CD4-positive, alpha-beta memory T cell (primary cell): Measurements from ENCODE around the gene CNN3. TPM values are rescaled to one million over a fixed set of nuclear protein-coding genes. Genes with fewer than 3 reads are reported as not detected.

Source experiments
- CTCF ChIA-PET: fragments of 350-600 bp; sonication (Branson Sonifier 250); formaldehyde crosslinking; loops from one replicate; lab custom pipeline; 2021; ENCODE audit warnings: inconsistent platforms; ENCODE audit not compliant: partially characterized antibody; lab: Charles Lee
- POLR2A ChIA-PET: fragments of 350-600 bp; sonication (Branson Sonifier 250); formaldehyde crosslinking; loops from one replicate; lab custom pipeline; 2021; ENCODE audit not compliant: partially characterized antibody; lab: Charles Lee
- DNase-seq, 5 donors: peaks; one replicate each; pipeline versions ENCODE4 v3.0.0 to v3.0.0-alpha.2; 2020 to 2022; ENCODE audit warnings: mixed read lengths in 1 of 5
- H3K27ac ChIP-seq: one replicate; pipeline ENCODE4 v1.7.0; 2013; ENCODE audit warnings: low read depth, low read length
- H3K27me3 ChIP-seq: 2 replicates; pipeline ENCODE4 v1.7.0; 2013; ENCODE audit warnings: mild to moderate bottlenecking, low read length, moderate library complexity; ENCODE audit not compliant: insufficient read depth
- H3K36me3 ChIP-seq: 2 replicates; pipeline ENCODE4 v1.7.0; 2013; ENCODE audit warnings: mild to moderate bottlenecking, low read length, moderate library complexity; ENCODE audit not compliant: insufficient read depth
- H3K4me1 ChIP-seq: 2 replicates; pipeline ENCODE4 v1.7.0; 2013; ENCODE audit warnings: mild to moderate bottlenecking, low read length, moderate library complexity; ENCODE audit not compliant: insufficient read depth
- H3K4me3 ChIP-seq, 2 donors: one replicate each; pipeline ENCODE4 v1.7.0; 2013; ENCODE audit warnings: low read length in 2 of 2, mild to moderate bottlenecking in 1 of 2
- H3K9me3 ChIP-seq, 2 donors: one replicate each; pipeline ENCODE4 v1.7.0; 2013; ENCODE audit warnings: low read length in 2 of 2, control low read depth in 1 of 2; ENCODE audit not compliant: control insufficient read depth in 1 of 2
- H3K27ac Mint-ChIP-seq, 7 donors: one replicate each; pipeline ENCODE4 v1.8.0; 2020 to 2021; ENCODE audit warnings: mixed read lengths in 7 of 7, mild to moderate bottlenecking in 6 of 7, inconsistent platforms in 3 of 7, moderate library complexity in 3 of 7
- H3K27me3 Mint-ChIP-seq, 2 donors: one replicate each; pipeline ENCODE4 v1.8.0; 2020 to 2021; ENCODE audit warnings: mixed read lengths in 2 of 2
- H3K36me3 Mint-ChIP-seq, 2 donors: one replicate each; pipeline ENCODE4 v1.8.0; 2020 to 2021; ENCODE audit warnings: mixed read lengths in 2 of 2, inconsistent platforms in 1 of 2, mild to moderate bottlenecking in 1 of 2
- H3K4me1 Mint-ChIP-seq, 4 donors: one replicate each; pipeline ENCODE4 v1.8.0; 2020 to 2021; ENCODE audit warnings: mixed read lengths in 4 of 4, mild to moderate bottlenecking in 1 of 4
- H3K4me3 Mint-ChIP-seq, 8 donors: one replicate each; pipeline ENCODE4 v1.8.0; 2020 to 2021; ENCODE audit warnings: mixed read lengths in 8 of 8, mild to moderate bottlenecking in 7 of 8, moderate library complexity in 6 of 8, inconsistent platforms in 3 of 8
- H3K9me3 Mint-ChIP-seq, 8 donors: one replicate each; pipeline ENCODE4 v1.8.0; 2020 to 2021; ENCODE audit warnings: mixed read lengths in 8 of 8, mild to moderate bottlenecking in 5 of 8, inconsistent platforms in 3 of 8, moderate library complexity in 1 of 8
- intact Hi-C: fragments of 100-400 bp; cut with micrococcal nuclease; formaldehyde crosslinking; loops from one replicate; pipeline ENCODE4 v1.15.1; 2023
- polyA plus RNA-seq, 2 donors: library from polyadenylated mRNA; unstranded; fragments of 300-500 nt; fragmentation: Illumina TruSeq; gene quantifications; one replicate each; pipeline ENCODE4 v1.2.3, GENCODE V29; 2021
- total RNA-seq, 2 experiments: library from RNA; stranded (reverse); gene quantifications; one replicate each; pipeline ENCODE4 v1.2.3, GENCODE V29; 2021

The CNN3 gene
- total and polyA plus RNA-seq, 4 experiments from 2014 or later: 1.9 to 3.2 (median 2.4) TPM

DNA sequence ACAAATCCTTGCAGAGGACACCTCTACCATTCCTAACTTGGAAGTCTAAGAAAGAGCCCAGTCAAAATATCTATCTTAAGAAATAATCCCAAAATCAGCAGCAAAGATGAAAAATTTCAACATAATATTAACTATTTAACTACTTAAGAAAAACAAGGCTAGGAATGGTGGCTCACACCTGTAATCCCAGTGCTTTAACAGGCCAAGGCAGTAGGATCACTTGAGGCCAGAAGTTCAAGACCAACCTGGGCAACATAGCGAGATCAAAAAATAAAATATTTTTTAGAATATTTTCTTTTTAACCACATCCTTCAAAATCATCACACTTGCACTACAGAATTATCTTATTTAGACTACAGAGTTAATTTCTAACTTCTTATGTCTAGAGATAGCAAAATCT is 4.9 kb downstream of the CNN3 start:
- H3K9me3 Mint-ChIP-seq: no peaks in the 10 kb centered on the region
- ChIA-PET CTCF (no interaction called here), POLR2A (no interaction called here)
- H3K27me3 Mint-ChIP-seq: peaks cover 19 to 27% of the 10 kb centered on the region in 2 donors
- Histone ChIP-seq H3K36me3 (no peaks in the 10 kb centered on the region), H3K9me3 (no peaks in the 10 kb centered on the region), H3K4me3 (no peak overlapping the region), H3K27ac (no peak overlapping the region), H3K4me1 (peaks cover 7% of the 10 kb centered on the region), H3K27me3 (peaks cover 17% of the 10 kb centered on the region)
- DNase-seq: no peak
- H3K36me3 Mint-ChIP-seq: no peaks in the 10 kb centered on the region
- no peak overlapping the region for H3K27ac Mint-ChIP-seq
- H3K4me3 Mint-ChIP-seq: no peak overlapping the region
- peaks cover 7 to 16% (median 11%) of the 10 kb centered on the region in 4 donors for H3K4me1 Mint-ChIP-seq
- intact Hi-C loops: loop anchor here (10.0 kb wide), 1 partner anchor 63 kb away; no protein-coding TSS in a partner anchor

DNA sequence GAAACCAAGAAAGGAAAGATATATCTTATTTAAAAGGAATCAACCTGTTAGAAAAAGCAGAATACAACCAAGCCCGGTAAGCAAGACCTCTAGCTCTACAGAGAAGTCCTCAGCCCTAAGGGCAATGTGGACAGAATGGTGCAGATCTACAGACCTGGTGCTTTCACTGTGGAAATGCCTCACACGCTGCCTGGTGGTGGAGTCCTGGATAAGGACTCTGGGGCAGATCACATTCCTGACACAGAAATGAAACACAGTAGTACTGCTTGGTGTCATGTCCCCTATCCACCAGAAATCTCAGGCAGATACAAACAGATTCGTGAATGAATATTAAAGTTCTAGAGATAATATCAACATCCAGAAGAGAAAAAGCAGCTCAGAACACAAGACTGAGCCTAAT is 6.8 kb downstream of the CNN3 start:
- no peak for DNase-seq
- H3K36me3 ChIP-seq: no peaks in the 10 kb centered on the region
- intact Hi-C loops: loop anchor here (10.0 kb wide), 1 partner anchor 65 kb away; no protein-coding TSS in a partner anchor
- no peak overlapping the region for H3K4me3 ChIP-seq
- peaks cover 16 to 21% of the 10 kb centered on the region in 2 donors for H3K27me3 Mint-ChIP-seq
- POLR2A ChIA-PET: no interaction called here
- peaks cover 10% of the 10 kb centered on the region for H3K27me3 ChIP-seq
- H3K9me3 ChIP-seq: no peaks in the 10 kb centered on the region
- CTCF ChIA-PET: no interaction called here
- H3K4me1 ChIP-seq: no peaks in the 10 kb centered on the region
- no peak overlapping the region for H3K27ac Mint-ChIP-seq
- H3K36me3 Mint-ChIP-seq: no peaks in the 10 kb centered on the region
- H3K9me3 Mint-ChIP-seq: no peaks in the 10 kb centered on the region
- H3K4me1 Mint-ChIP-seq: peaks cover 2 to 5% (median 2%) of the 10 kb centered on the region in 4 donors
- H3K27ac ChIP-seq: no peak overlapping the region
- no peak overlapping the region for H3K4me3 Mint-ChIP-seq

DNA sequence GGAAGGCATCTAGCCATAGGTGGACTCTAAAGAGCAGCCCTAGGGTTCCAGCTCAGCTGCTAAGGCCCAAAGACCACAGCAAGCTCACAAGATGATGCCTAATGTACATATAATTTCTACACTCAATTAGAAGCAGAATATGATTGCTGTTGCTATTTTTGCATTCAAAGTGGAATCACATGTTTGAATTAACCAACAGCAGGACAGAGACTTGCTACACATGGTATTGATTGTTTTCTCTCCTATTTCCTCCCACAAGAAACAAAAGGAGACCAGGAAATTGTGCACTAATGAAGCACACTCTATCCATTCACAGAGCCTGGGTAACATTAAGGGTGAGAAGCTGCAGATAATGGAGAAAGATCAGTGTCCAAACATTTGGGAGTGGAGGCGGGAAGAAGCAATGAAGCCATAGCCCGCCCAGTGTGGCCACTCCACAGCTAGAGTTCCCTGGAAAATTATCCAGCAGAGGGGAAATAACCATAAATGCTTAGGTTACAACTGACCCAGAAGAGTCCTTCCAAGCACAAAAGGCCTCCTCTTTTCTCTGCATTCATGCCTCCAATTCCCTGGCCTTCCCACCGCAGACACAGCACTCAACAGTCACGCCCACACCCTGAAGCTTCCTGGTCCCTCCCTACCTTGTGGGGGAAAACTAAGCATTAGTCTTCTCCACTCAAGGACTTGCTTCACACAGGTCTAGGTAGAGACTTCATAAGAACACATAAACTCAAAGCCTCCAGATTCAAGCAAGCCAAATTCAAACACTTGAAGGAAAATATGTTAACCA is 7.5 kb downstream of the CNN3 start:
- H3K4me3 ChIP-seq: no peak overlapping the region
- H3K4me1 Mint-ChIP-seq: no peaks in the 10 kb centered on the region
- H3K27ac Mint-ChIP-seq: no peak overlapping the region
- H3K9me3 ChIP-seq: no peaks in the 10 kb centered on the region
- intact Hi-C loops: loop anchor here (10.0 kb wide), 1 partner anchor 65 kb away; no protein-coding TSS in a partner anchor
- ChIA-PET CTCF (no interaction called here), POLR2A (interaction anchor here (1.1 kb wide), 1 partner anchor 8 kb away, joined by 3 read pairs; no protein-coding TSS in a partner anchor)
- H3K36me3 Mint-ChIP-seq: no peaks in the 10 kb centered on the region
- peaks cover 11 to 15% of the 10 kb centered on the region in 2 donors for H3K27me3 Mint-ChIP-seq
- no peaks in the 10 kb centered on the region for H3K9me3 Mint-ChIP-seq
- no peak for DNase-seq
- H3K27ac ChIP-seq: no peak overlapping the region
- H3K4me3 Mint-ChIP-seq: no peak overlapping the region
- H3K27me3 ChIP-seq: peaks cover 6% of the 10 kb centered on the region
- no peaks in the 10 kb centered on the region for H3K36me3 ChIP-seq
- no peaks in the 10 kb centered on the region for H3K4me1 ChIP-seq

DNA sequence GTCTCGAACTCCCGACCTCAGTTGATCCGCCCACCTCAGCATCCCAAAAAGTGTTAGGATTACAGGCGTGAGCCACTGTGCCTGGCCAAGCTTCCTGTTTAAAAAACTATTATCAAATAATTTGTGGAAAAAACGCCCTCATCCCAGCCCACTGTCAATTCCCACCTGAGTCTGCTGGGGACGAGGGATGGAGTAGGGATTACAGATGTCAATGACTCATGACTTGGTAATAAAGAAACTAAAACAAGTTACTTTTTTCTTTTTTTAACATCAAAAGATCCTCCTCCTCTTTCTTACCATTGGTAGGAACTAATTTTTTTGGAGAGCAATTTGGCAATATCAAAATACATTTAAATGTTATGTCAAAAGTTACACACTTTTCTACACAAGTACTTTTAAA is 9.7 kb downstream of the CNN3 start:
- peaks cover 4 to 11% of the 10 kb centered on the region in 2 donors for H3K27me3 Mint-ChIP-seq
- intact Hi-C loops: no loop called here
- H3K4me3 ChIP-seq: no peak overlapping the region
- CTCF ChIA-PET: no interaction called here
- no peak for DNase-seq
- H3K36me3 Mint-ChIP-seq: no peaks in the 10 kb centered on the region
- H3K27me3 ChIP-seq: peaks cover 2% of the 10 kb centered on the region
- no peaks in the 10 kb centered on the region for H3K9me3 Mint-ChIP-seq
- POLR2A ChIA-PET: interaction anchor here (0.8 kb wide), 1 partner anchor 496 kb away, joined by 4 read pairs; no protein-coding TSS in a partner anchor
- H3K36me3 ChIP-seq: no peaks in the 10 kb centered on the region
- H3K9me3 ChIP-seq: no peaks in the 10 kb centered on the region
- H3K27ac Mint-ChIP-seq: no peak overlapping the region
- H3K4me1 ChIP-seq: no peaks in the 10 kb centered on the region
- H3K4me1 Mint-ChIP-seq: no peaks in the 10 kb centered on the region
- no peak overlapping the region for H3K27ac ChIP-seq
- no peak overlapping the region for H3K4me3 Mint-ChIP-seq

DNA sequence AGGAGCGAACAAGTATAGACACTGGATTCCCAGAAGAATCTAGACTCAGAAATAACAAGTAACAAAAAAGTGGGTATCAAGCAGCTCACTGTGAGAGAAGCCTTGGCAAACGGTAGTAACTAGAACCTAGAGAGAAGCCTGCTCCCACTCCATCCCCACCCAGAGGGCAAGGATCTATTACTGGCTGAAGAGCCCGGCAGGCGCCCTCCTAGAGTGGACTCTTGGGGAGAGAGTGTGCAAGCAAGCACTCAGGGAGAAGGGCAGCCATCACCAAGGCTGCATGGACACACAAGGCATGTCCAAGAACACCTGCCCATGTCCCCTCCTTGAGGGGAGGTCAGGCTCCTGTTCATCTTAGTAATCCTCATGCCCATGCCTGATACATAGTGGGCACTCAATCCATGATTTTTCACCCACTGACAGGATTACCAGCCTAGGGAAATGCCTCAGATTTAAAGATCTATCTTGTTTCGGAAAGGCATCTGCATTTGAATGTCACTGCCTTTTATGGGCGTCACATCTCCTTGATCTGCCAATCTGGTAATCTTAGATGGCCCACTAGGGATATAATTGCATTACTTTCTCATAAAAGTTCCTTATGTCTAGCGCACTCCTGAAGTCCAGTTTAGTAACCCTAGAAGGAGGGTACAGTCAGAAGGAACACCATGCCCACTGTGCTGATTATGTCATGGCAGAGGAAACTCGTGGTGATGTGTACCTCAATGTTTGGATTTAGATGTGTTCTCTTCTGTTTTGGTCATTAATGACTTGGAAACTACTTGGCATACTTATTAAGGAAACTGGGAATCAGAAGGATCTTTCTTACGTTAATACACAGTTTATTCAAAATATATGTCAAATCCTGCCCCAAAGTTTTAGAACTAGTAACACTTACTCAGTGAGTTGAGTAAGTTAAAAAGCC is 14.4 kb downstream of the CNN3 start:
- Histone ChIP-seq H3K27ac (no peak overlapping the region), H3K4me3 (no peak overlapping the region), H3K9me3 (no peaks in the 10 kb centered on the region), H3K4me1 (no peaks in the 10 kb centered on the region), H3K36me3 (no peaks in the 10 kb centered on the region), H3K27me3 (peaks cover 3% of the 10 kb centered on the region)
- DNase-seq: no peak
- Mint-ChIP-seq H3K4me3 (no peak overlapping the region), H3K27ac (no peak overlapping the region), H3K36me3 (no peaks in the 10 kb centered on the region), H3K9me3 (no peaks in the 10 kb centered on the region), H3K27me3 (peaks cover 13 to 19% of the 10 kb centered on the region in 2 donors), H3K4me1 (no peaks in the 10 kb centered on the region)
- CTCF ChIA-PET: no interaction called here
- intact Hi-C loops: no loop called here
- POLR2A ChIA-PET: no interaction called here

DNA sequence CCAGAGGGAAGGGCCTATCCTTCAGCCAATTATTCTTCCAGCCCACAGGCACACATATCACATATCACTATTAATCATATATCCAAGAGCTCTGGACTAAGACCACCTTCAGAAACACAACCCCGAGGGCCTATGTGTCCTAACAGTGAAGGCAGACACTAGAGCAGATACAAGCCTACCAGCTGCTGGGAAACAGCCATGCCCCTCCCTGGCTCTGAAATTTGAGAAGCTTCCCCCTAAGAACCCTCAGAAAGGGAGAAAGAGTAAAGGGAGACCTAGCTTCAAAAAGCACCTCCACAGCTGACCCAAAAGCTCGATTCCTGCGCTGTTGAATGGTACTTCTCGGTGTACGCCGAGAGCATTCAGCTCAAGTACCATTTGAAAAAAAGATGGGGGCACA is 17.4 kb downstream of the CNN3 start:
- H3K27ac Mint-ChIP-seq: no peak overlapping the region
- no peaks in the 10 kb centered on the region for H3K36me3 Mint-ChIP-seq
- CTCF ChIA-PET: no interaction called here
- H3K4me1 ChIP-seq: no peaks in the 10 kb centered on the region
- no peaks in the 10 kb centered on the region for H3K9me3 Mint-ChIP-seq
- no peak overlapping the region for H3K4me3 ChIP-seq
- no peaks in the 10 kb centered on the region for H3K36me3 ChIP-seq
- intact Hi-C loops: no loop called here
- no peak for DNase-seq
- no peak overlapping the region for H3K27ac ChIP-seq
- H3K4me1 Mint-ChIP-seq: no peaks in the 10 kb centered on the region
- POLR2A ChIA-PET: no interaction called here
- no peaks in the 10 kb centered on the region for H3K9me3 ChIP-seq
- H3K27me3 Mint-ChIP-seq: peaks cover 15 to 18% of the 10 kb centered on the region in 2 donors
- H3K4me3 Mint-ChIP-seq: no peak overlapping the region
- H3K27me3 ChIP-seq: peaks cover 3% of the 10 kb centered on the region

DNA sequence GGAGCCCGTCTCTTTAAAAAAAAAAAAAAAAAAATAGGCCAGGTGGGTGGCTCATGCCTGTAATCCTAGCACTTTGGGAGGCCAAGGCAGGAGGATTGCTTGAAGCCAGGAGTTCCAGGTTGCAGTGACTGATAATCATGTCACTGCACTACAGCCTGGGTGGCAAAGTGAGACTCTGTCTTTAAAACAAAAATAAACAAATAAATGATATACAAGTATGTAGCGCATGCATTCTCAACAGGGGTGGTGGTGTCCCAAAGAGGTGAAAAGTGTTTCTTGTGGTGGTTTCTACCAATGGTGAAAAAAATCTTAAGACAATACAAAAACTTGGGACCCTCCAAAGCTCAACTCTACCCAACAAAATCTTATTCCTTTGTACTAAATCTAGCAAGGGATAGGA is 17.9 kb downstream of the CNN3 start:
- Histone ChIP-seq H3K27me3 (peaks cover 3% of the 10 kb centered on the region), H3K4me3 (no peak overlapping the region), H3K9me3 (no peaks in the 10 kb centered on the region), H3K36me3 (no peaks in the 10 kb centered on the region), H3K27ac (no peak overlapping the region), H3K4me1 (no peaks in the 10 kb centered on the region)
- ChIA-PET POLR2A (no interaction called here), CTCF (no interaction called here)
- intact Hi-C loops: no loop called here
- Mint-ChIP-seq H3K36me3 (no peaks in the 10 kb centered on the region), H3K4me3 (no peak overlapping the region), H3K27ac (no peak overlapping the region), H3K27me3 (peaks cover 15% of the 10 kb centered on the region in 2 donors), H3K4me1 (no peaks in the 10 kb centered on the region), H3K9me3 (no peaks in the 10 kb centered on the region)
- DNase-seq: no peak
